SK-N-SH (cell line): ENCODE measurements around the gene TMEM47. TPM values are rescaled to one million over a fixed set of nuclear protein-coding genes. Genes with fewer than 3 reads are reported as not detected.

ENCODE experiments used
- CTCF ChIA-PET: fragments of 300-600, 350-600 bp; formaldehyde crosslinking; extraction: SDS; loops from one replicate; lab custom pipeline; 2021; lab: Yijun Ruan, JAX
- POLR2A ChIA-PET: fragments of 350-600 bp; sonication (Branson Sonifier 250); formaldehyde crosslinking; extraction: SDS; loops from one replicate; lab custom pipeline; 2020; ENCODE audit warnings: antibody characterized with exemption, inconsistent platforms; lab: Yijun Ruan, JAX
- DNase-seq: peaks from one replicate; pipeline ENCODE4 v3.0.0; 2012
- H2AFZ ChIP-seq: fragments of 200-600 bp; sonication (generic); 2 replicates; pipeline ENCODE4 v1.8.1; 2016; ENCODE audit warnings: antibody characterized with exemption, mild to moderate bottlenecking, low read depth
- H3F3A ChIP-seq: fragments of 200-600 bp; sonication (generic); replicated peaks from 2 replicates; pipeline ENCODE3; 2016; ENCODE audit warnings: antibody characterized with exemption, mild to moderate bottlenecking; ENCODE audit not compliant: insufficient read depth
- H3K27ac ChIP-seq, 2 experiments: fragments of 200-500 bp in 1 of 2; fragments of 200-600 bp in 1 of 2; sonication (Bioruptor generic) in 1 of 2; sonication (generic), shearing (Covaris generic) in 1 of 2; 2 replicates each; pipeline versions ENCODE4 v1.5.1 to v1.6.1; 2014 to 2016; ENCODE audit warnings: low read depth in 2 of 2, inconsistent platforms in 1 of 2, low read length in 1 of 2, mild to moderate bottlenecking in 1 of 2, mixed read lengths in 1 of 2
- H3K27me3 ChIP-seq: fragments of 200-600 bp; sonication (generic), shearing (Covaris generic); 2 replicates; pipeline ENCODE4 v1.6.1; 2016; ENCODE audit warnings: mixed run types; ENCODE audit not compliant: insufficient read depth
- H3K36me3 ChIP-seq, 2 experiments: fragments of 200-500 bp in 1 of 2; fragments of 200-600 bp in 1 of 2; sonication (Bioruptor generic) in 1 of 2; sonication (generic) in 1 of 2; replicated peaks in 1 of 2; 2 replicates each; pipeline versions ENCODE3 to v1.5.1; 2014 to 2016; ENCODE audit warnings: low read length in 1 of 2, mild to moderate bottlenecking in 1 of 2; ENCODE audit not compliant: insufficient read depth in 2 of 2, control insufficient read depth in 1 of 2
- H3K4me1 ChIP-seq, 2 experiments: fragments of 200-500 bp in 1 of 2; fragments of 200-600 bp in 1 of 2; sonication (Bioruptor generic) in 1 of 2; sonication (generic), shearing (Covaris generic) in 1 of 2; 2 replicates each; pipeline versions ENCODE4 v1.5.1 to v1.6.1; 2014 to 2016; ENCODE audit warnings: low read depth in 1 of 2, low read length in 1 of 2, mixed run types in 1 of 2; ENCODE audit not compliant: insufficient read depth in 2 of 2, control insufficient read depth in 1 of 2
- H3K4me2 ChIP-seq: fragments of 200-600 bp; sonication (generic), shearing (Covaris generic); 2 replicates; pipeline ENCODE4 v1.6.1; 2017; ENCODE audit warnings: mixed run types
- H3K4me3 ChIP-seq, 2 experiments: fragments of 200-500 bp in 1 of 2; fragments of 200-600 bp in 1 of 2; sonication (Bioruptor generic) in 1 of 2; sonication (generic), shearing (Covaris generic) in 1 of 2; 2 replicates each; pipeline versions ENCODE4 v1.5.1 to v1.8.1; 2014 to 2016; ENCODE audit warnings: low read depth in 2 of 2, inconsistent platforms in 1 of 2, low read length in 1 of 2, mild to moderate bottlenecking in 1 of 2, mixed read lengths in 1 of 2, moderate library complexity in 1 of 2
- H3K79me2 ChIP-seq: fragments of 200-600 bp; sonication (generic); 2 replicates; pipeline ENCODE4 v1.8.1; 2017; ENCODE audit warnings: mild to moderate bottlenecking; ENCODE audit not compliant: insufficient read depth
- H3K9ac ChIP-seq: fragments of 200-600 bp; sonication (generic); 2 replicates; pipeline ENCODE4 v1.6.1; 2017; ENCODE audit warnings: mixed run types
- H3K9me2 ChIP-seq: fragments of 200-600 bp; sonication (generic); 2 replicates; pipeline ENCODE4 v1.6.1; 2017; ENCODE audit warnings: mixed run types
- H3K9me3 ChIP-seq: fragments of 200-600 bp; sonication (generic); 2 replicates; pipeline ENCODE4 v1.6.1; 2017; ENCODE audit warnings: mixed run types, mild to moderate bottlenecking, moderate library complexity
- H4K20me1 ChIP-seq: fragments of 200-600 bp; sonication (generic); 2 replicates; pipeline ENCODE4 v1.6.1; 2017; ENCODE audit warnings: mild to moderate bottlenecking, mixed run types; ENCODE audit not compliant: insufficient read depth
- CHD2 ChIP-seq: fragments of 150-350 bp; IDR thresholded peaks from 2 replicates; pipeline ENCODE4 v1.6.1; 2018; ENCODE audit warnings: low read length; ENCODE audit not compliant: partially characterized antibody
- ELF1 ChIP-seq: IDR thresholded peaks from 2 replicates; pipeline ENCODE4 v1.4.0; 2012
- FOSL2 ChIP-seq: IDR thresholded peaks from 2 replicates; pipeline ENCODE4 v1.4.0; 2012; ENCODE audit warnings: low read depth, mild to moderate bottlenecking, moderate library complexity, borderline replicate concordance
- FOXJ3 ChIP-seq: sonication (generic); formaldehyde crosslinking; IDR thresholded peaks from 2 replicates; pipeline ENCODE4 v1.5.1; 2020; ENCODE audit warnings: mild to moderate bottlenecking, missing genetic modification reagents
- FOXM1 ChIP-seq: IDR thresholded peaks from 2 replicates; pipeline ENCODE4 v1.4.0; 2012; ENCODE audit warnings: low read depth, mild to moderate bottlenecking
- GABPA ChIP-seq: IDR thresholded peaks from 2 replicates; pipeline ENCODE4 v1.4.0; 2012; ENCODE audit warnings: low read depth, mild to moderate bottlenecking
- GATA2 ChIP-seq: sonication (generic); formaldehyde crosslinking; IDR thresholded peaks from 2 replicates; pipeline ENCODE4 v1.5.0; 2020; ENCODE audit warnings: mild to moderate bottlenecking, missing genetic modification reagents
- JUND ChIP-seq: IDR thresholded peaks from 2 replicates; pipeline ENCODE4 v1.4.0; 2012
- MXI1 ChIP-seq: IDR thresholded peaks from 2 replicates; pipeline ENCODE4 v1.6.1; 2012; ENCODE audit warnings: mild to moderate bottlenecking, low read depth, low read length, improper control_type of control experiment
- NFIC ChIP-seq: IDR thresholded peaks from 2 replicates; pipeline ENCODE4 v1.4.0; 2012; ENCODE audit warnings: borderline replicate concordance
- POLR2AphosphoS5 ChIP-seq: IDR thresholded peaks from 2 replicates; pipeline ENCODE4 v1.6.1; 2012; ENCODE audit warnings: low read depth, low read length
- RAD21 ChIP-seq: IDR thresholded peaks from 2 replicates; pipeline ENCODE4 v1.6.1; 2012; ENCODE audit warnings: mild to moderate bottlenecking, low read length
- RCOR1 ChIP-seq: fragments of 150-350 bp; IDR thresholded peaks from 2 replicates; pipeline ENCODE4 v1.6.1; 2017; ENCODE audit warnings: antibody characterized with exemption, low read length
- RFX5 ChIP-seq: IDR thresholded peaks from 2 replicates; pipeline ENCODE4 v1.6.1; 2012; ENCODE audit warnings: mild to moderate bottlenecking, improper control_type of control experiment, low read length
- RXRA ChIP-seq: IDR thresholded peaks from 2 replicates; pipeline ENCODE4 v1.4.0; 2012; ENCODE audit warnings: low read depth, mild to moderate bottlenecking, borderline replicate concordance
- SIN3A ChIP-seq: IDR thresholded peaks from 2 replicates; pipeline ENCODE4 v1.6.1; 2012; ENCODE audit warnings: low read depth, mild to moderate bottlenecking, low read length, moderate library complexity, borderline replicate concordance
- TAF1 ChIP-seq: IDR thresholded peaks from 2 replicates; pipeline ENCODE4 v1.6.1; 2012; ENCODE audit warnings: low read depth, mild to moderate bottlenecking, low read length, moderate library complexity, borderline replicate concordance
- TEAD4 ChIP-seq: IDR thresholded peaks from 2 replicates; pipeline ENCODE4 v1.4.0; 2012; ENCODE audit warnings: mild to moderate bottlenecking, borderline replicate concordance; ENCODE audit not compliant: insufficient read depth
- WGBS: methylation state at CpG from one replicate; pipeline ENCODE4 v1.1.6; 2017; ENCODE audit warnings: low lambda C conversion rate; 5-methylcytosine and 5-hydroxymethylcytosine counted together
- polyA plus RNA-seq, 3 experiments: library from polyadenylated mRNA; depleted of rRNA; stranded (reverse); fragments of >200 nt; gene quantifications; 2 replicates each; pipeline ENCODE4 v1.2.3, GENCODE V29; 2012
- TF ChIP-seq, protein P1 (sequence below): fragments of 200-600 bp; sonication (generic); IDR thresholded peaks from 2 replicates; pipeline ENCODE4 v1.6.1; 2017; ENCODE audit warnings: antibody characterized with exemption, mild to moderate bottlenecking, moderate library complexity
- TF ChIP-seq, protein P2 (sequence below): fragments of 150-350 bp; IDR thresholded peaks from 2 replicates; pipeline ENCODE4 v1.6.1; 2017; ENCODE audit warnings: antibody characterized with exemption, low read length, low read depth, borderline replicate concordance

Gene TMEM47
- polyA plus RNA-seq, 1 of the 3 experiments (the other 2 are of a cell fraction) = 0.02 TPM

DNA sequence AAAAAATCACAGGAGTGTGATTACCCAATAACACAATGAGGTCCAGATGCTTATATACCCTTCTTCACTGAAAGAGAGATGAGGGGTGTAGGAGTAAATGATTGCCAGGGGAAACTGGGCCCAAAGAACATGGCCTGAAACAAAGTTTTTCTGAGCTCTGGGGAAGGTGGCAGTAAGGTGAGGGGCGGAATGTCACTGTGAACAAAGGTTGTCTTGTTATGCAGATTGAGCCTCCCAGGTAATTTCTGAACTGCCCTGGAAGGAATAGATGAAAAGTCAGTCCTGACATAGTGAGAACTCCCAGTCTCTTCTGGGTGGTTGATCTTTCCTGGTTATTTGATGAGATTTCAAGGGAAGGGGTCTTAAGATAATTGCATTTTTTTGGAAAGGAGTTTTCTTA, 2.5 kb upstream of the TMEM47 start:
- Histone ChIP-seq H3K4me1 (peaks cover 0 to 6% of the 10 kb centered on the region in 2 experiments; a peak in 2 of 4 replicates), H3K27ac (no peak overlapping the region), H4K20me1 (no peaks in the 10 kb centered on the region), H3K4me3 (no peak overlapping the region), H3K9ac (no peak overlapping the region), H3F3A (no peaks in the 10 kb centered on the region), H2AFZ (no peak overlapping the region), H3K4me2 (no peak overlapping the region), H3K9me2 (no peaks in the 10 kb centered on the region), H3K27me3 (peaks cover 29% of the 10 kb centered on the region), H3K36me3 (no peaks in the 10 kb centered on the region)
- 8% methylated on average over 1 of the region's 1 CpG for WGBS
- TF ChIP-seq FOXJ3 (CRISPR knock-in tag) (no peak), ELF1 (no peak), FOXM1 (no peak), SIN3A (no peak), RXRA (no peak), JUND (no peak), RFX5 (no peak), RAD21 (no peak), POLR2AphosphoS5 (no peak), TAF1 (no peak), NFIC (no peak), RCOR1 (no peak), GATA2 (no peak), MXI1 (no peak)
- TF ChIP-seq, protein P1, sequence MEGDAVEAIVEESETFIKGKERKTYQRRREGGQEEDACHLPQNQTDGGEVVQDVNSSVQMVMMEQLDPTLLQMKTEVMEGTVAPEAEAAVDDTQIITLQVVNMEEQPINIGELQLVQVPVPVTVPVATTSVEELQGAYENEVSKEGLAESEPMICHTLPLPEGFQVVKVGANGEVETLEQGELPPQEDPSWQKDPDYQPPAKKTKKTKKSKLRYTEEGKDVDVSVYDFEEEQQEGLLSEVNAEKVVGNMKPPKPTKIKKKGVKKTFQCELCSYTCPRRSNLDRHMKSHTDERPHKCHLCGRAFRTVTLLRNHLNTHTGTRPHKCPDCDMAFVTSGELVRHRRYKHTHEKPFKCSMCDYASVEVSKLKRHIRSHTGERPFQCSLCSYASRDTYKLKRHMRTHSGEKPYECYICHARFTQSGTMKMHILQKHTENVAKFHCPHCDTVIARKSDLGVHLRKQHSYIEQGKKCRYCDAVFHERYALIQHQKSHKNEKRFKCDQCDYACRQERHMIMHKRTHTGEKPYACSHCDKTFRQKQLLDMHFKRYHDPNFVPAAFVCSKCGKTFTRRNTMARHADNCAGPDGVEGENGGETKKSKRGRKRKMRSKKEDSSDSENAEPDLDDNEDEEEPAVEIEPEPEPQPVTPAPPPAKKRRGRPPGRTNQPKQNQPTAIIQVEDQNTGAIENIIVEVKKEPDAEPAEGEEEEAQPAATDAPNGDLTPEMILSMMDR = no peak
- TF ChIP-seq, all 33 proteins: peak for 0
- DNase-seq = no peak
- Histone ChIP-seq H3K79me2 (no peaks in the 10 kb centered on the region), H3K9me3 (no peaks in the 10 kb centered on the region)
- CTCF ChIA-PET = no interaction called here
- POLR2A ChIA-PET = no interaction called here

DNA sequence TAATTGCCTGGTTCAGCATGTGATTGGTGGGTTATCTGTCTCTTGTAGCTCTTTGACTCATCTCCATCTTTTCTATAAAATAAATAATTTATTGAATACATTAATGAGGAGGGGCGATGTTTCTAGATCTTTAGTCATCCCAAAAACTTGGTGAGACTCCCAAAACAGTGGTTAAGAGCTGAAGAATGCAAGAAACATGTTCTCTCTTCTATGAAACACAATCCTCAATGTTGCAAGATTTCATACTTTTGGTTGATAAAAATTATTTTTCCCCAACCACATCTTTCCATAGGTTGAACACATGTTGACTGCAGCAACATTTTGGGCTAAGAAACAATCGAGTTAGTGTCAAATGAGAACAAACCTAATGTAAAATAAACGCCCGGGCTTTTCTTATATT, 1.2 kb upstream of the TMEM47 start:
- Histone ChIP-seq H3K36me3 (no peaks in the 10 kb centered on the region), H2AFZ (no peak overlapping the region), H3K4me1 (peaks cover 0 to 6% of the 10 kb centered on the region in 2 experiments; a peak in 2 of 4 replicates), H3K9ac (no peak overlapping the region), H3K79me2 (no peaks in the 10 kb centered on the region), H3K9me3 (no peaks in the 10 kb centered on the region), H3K9me2 (no peaks in the 10 kb centered on the region), H3K4me3 (no peak overlapping the region), H3K27ac (no peak overlapping the region), H3K27me3 (peaks cover 38% of the 10 kb centered on the region), H3K4me2 (no peak overlapping the region), H3F3A (no peaks in the 10 kb centered on the region), H4K20me1 (no peaks in the 10 kb centered on the region)
- no peak for DNase-seq
- TF ChIP-seq FOSL2 (no peak), GABPA (no peak), POLR2AphosphoS5 (no peak), CHD2 (no peak), TEAD4 (no peak), ELF1 (no peak)
- TF ChIP-seq, protein P2, sequence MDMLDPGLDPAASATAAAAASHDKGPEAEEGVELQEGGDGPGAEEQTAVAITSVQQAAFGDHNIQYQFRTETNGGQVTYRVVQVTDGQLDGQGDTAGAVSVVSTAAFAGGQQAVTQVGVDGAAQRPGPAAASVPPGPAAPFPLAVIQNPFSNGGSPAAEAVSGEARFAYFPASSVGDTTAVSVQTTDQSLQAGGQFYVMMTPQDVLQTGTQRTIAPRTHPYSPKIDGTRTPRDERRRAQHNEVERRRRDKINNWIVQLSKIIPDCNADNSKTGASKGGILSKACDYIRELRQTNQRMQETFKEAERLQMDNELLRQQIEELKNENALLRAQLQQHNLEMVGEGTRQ = no peak
- 20% methylated on average over 4 of the region's 4 CpGs for whole genome bisulfite sequencing
- ChIA-PET CTCF (interaction anchor here (2.1 kb wide), 1 partner anchor 20 kb away, joined by 8 read pairs; no protein-coding TSS in a partner anchor), POLR2A (no interaction called here)
